K562 (cell line): ENCODE results near the gene TNIP1. TPM values are rescaled to one million over a fixed set of nuclear protein-coding genes. Genes with fewer than 3 reads are reported as not detected.

Source experiments
- ASH1L ChIP-seq: fragments of 450-650 bp; IDR thresholded peaks from 2 replicates; pipeline ENCODE4 v1.6.1; 2018; ENCODE audit warnings: borderline replicate concordance, mild to moderate bottlenecking, low read depth; ENCODE audit not compliant: partially characterized antibody
- ATF1 ChIP-seq, 2 experiments: fragments of 450-650 bp in 1 of 2; IDR thresholded peaks; 2 replicates each; pipeline ENCODE4 v1.6.1; 2016; ENCODE audit warnings: missing compliant biosample characterization in 1 of 2, missing genetic modification characterization in 1 of 2
- BHLHE40 ChIP-seq: IDR thresholded peaks from 2 replicates; pipeline ENCODE4 v1.6.1; 2011; ENCODE audit warnings: low read length, improper control_type of control experiment
- BRD4 ChIP-seq: fragments of 200-600 bp; sonication (generic); IDR thresholded peaks from 2 replicates; pipeline ENCODE4 v1.6.1; 2017; ENCODE audit warnings: inconsistent platforms
- CEBPB ChIP-seq: fragments of 450-650 bp; IDR thresholded peaks from 2 replicates; pipeline ENCODE4 v1.6.1; 2016; ENCODE audit warnings: missing genetic modification characterization, missing compliant biosample characterization
- DLX4 ChIP-seq: fragments of 250-450 bp; sonication (Bioruptor Pico); IDR thresholded peaks from 2 replicates; pipeline ENCODE4 v1.6.1; 2021; ENCODE audit warnings: mild to moderate bottlenecking
- E2F8 ChIP-seq: fragments of 450-650 bp; IDR thresholded peaks from 2 replicates; pipeline ENCODE4 v1.7.1; 2018; ENCODE audit warnings: mild to moderate bottlenecking, low read depth; ENCODE audit not compliant: partially characterized antibody
- MCM5 ChIP-seq: fragments of 450-650 bp; IDR thresholded peaks from 2 replicates; pipeline ENCODE4 v1.6.1; 2016; ENCODE audit warnings: low read depth
- NFIC ChIP-seq: fragments of 450-650 bp; IDR thresholded peaks from 2 replicates; pipeline ENCODE4 v1.6.1; 2017; ENCODE audit warnings: mild to moderate bottlenecking, inconsistent platforms
- RB1 ChIP-seq: fragments of 450-650 bp; IDR thresholded peaks from 2 replicates; pipeline ENCODE4 v1.6.1; 2017; ENCODE audit warnings: low read depth, mild to moderate bottlenecking
- SNRNP70 ChIP-seq: fragments of 200-400 bp; formaldehyde crosslinking; optimal IDR thresholded peaks from 2 replicates; pipeline ENCODE3; 2017; ENCODE audit warnings: low read depth, low read length
- SREBF1 ChIP-seq: fragments of 150-350 bp; IDR thresholded peaks from 2 replicates; pipeline ENCODE4 v1.6.1; 2014; ENCODE audit warnings: antibody characterized with exemption, low read depth, low read length, borderline replicate concordance
- TAL1 ChIP-seq: fragments of 450-650 bp; IDR thresholded peaks from 2 replicates; pipeline ENCODE4 v1.6.1; 2016; ENCODE audit warnings: mild to moderate bottlenecking
- TEAD4 ChIP-seq, 2 experiments: sonication (generic) in 1 of 2; formaldehyde crosslinking in 1 of 2; IDR thresholded peaks; 2 replicates each; pipeline versions ENCODE4 v1.6.1 to v1.8.0; 2012 to 2022; ENCODE audit warnings: borderline replicate concordance in 1 of 2, inconsistent platforms in 1 of 2, low read length in 1 of 2, mild to moderate bottlenecking in 1 of 2, missing genetic modification reagents in 1 of 2
- TFAP4 ChIP-seq: sonication (generic); formaldehyde crosslinking; IDR thresholded peaks from 2 replicates; pipeline ENCODE4 v1.8.0; 2022; ENCODE audit warnings: missing genetic modification reagents, mild to moderate bottlenecking, moderate library complexity, borderline replicate concordance
- XRCC3 ChIP-seq: fragments of 450-650 bp; IDR thresholded peaks from 2 replicates; pipeline ENCODE4 v1.6.1; 2017; ENCODE audit warnings: mild to moderate bottlenecking, moderate library complexity
- YBX1 ChIP-seq: fragments of 450-650 bp; IDR thresholded peaks from 2 replicates; pipeline ENCODE4 v1.7.1; 2016; ENCODE audit warnings: mild to moderate bottlenecking
- ZNF140 ChIP-seq: fragments of 250-450 bp; sonication (Bioruptor Pico); IDR thresholded peaks from 2 replicates; pipeline ENCODE4 v1.8.0; 2021; ENCODE audit warnings: moderate library complexity, mild to moderate bottlenecking, inconsistent platforms
- ZNF143 ChIP-seq: sonication (generic); formaldehyde crosslinking; IDR thresholded peaks from 2 replicates; pipeline ENCODE4 v1.9.0; 2022; ENCODE audit warnings: mild to moderate bottlenecking, missing genetic modification reagents
- ZNF431 ChIP-seq: sonication (generic); formaldehyde crosslinking; IDR thresholded peaks from 2 replicates; pipeline ENCODE4 v1.8.0; 2022; ENCODE audit warnings: mild to moderate bottlenecking, missing genetic modification reagents
- ZNF551 ChIP-seq: fragments of 250-450 bp; sonication (Bioruptor Pico); IDR thresholded peaks from 2 replicates; pipeline ENCODE4 v1.5.0; 2021; ENCODE audit warnings: mild to moderate bottlenecking, moderate library complexity
- ZNF583 ChIP-seq: fragments of 250-450 bp; sonication (Bioruptor Pico); IDR thresholded peaks from 2 replicates; pipeline ENCODE4 v1.4.0; 2020
- ZNF584 ChIP-seq: fragments of 200-800 bp; sonication (Bioruptor generic); IDR thresholded peaks from 2 replicates; pipeline ENCODE4 v1.6.1; 2016; ENCODE audit warnings: low read depth, mild to moderate bottlenecking, missing genetic modification characterization, missing compliant biosample characterization
- ZNF668 ChIP-seq: fragments of 250-450 bp; sonication (Bioruptor Pico); IDR thresholded peaks from 2 replicates; pipeline ENCODE4 v1.8.0; 2022; ENCODE audit warnings: mild to moderate bottlenecking, inconsistent platforms
- ZSCAN29 ChIP-seq: fragments of 450-650 bp; IDR thresholded peaks from 2 replicates; pipeline ENCODE4 v1.6.1; 2017
- polyA plus RNA-seq, 8 experiments: library from polyadenylated mRNA; depleted of rRNA in 4 of 8; stranded (reverse) in 5 of 8; unstranded in 3 of 8; fragments of >200 nt; fragmentation: Nextera tagmentation in 2 of 8; fragmentation: Illumina TruSeq in 1 of 8; extraction: Ambion mirVana in 2 of 8; extraction: Trizol in 1 of 8; gene quantifications; 2 replicates each; pipeline versions ENCODE4 v1.2.1 to v1.2.3, GENCODE V29; 2011 to 2014; ENCODE audit warnings: inconsistent platforms in 1 of 8, missing spikeins in 1 of 8
- total RNA-seq, 7 experiments: library from RNA; depleted of rRNA in 6 of 7; stranded (reverse); fragments of >200 nt in 6 of 7; fragmentation: Illumina TruSeq in 2 of 7; extraction: Trizol in 2 of 7; gene quantifications; 2 replicates each; pipeline versions ENCODE4 v1.2.1 to v1.2.3, GENCODE V29; 2011 to 2021; ENCODE audit warnings: low replicate concordance in 1 of 7
- TF ChIP-seq, protein P1 (sequence below): sonication (generic); IDR thresholded peaks from 2 replicates; pipeline ENCODE4 v1.6.1; 2016

TNIP1 gene
- total and polyA plus RNA-seq, 9 of the 15 experiments (the other 6 are each of a cell fraction or from before 2014, with no cell fraction given): 0.46 to 41.0 (median 24.6) TPM

DNA sequence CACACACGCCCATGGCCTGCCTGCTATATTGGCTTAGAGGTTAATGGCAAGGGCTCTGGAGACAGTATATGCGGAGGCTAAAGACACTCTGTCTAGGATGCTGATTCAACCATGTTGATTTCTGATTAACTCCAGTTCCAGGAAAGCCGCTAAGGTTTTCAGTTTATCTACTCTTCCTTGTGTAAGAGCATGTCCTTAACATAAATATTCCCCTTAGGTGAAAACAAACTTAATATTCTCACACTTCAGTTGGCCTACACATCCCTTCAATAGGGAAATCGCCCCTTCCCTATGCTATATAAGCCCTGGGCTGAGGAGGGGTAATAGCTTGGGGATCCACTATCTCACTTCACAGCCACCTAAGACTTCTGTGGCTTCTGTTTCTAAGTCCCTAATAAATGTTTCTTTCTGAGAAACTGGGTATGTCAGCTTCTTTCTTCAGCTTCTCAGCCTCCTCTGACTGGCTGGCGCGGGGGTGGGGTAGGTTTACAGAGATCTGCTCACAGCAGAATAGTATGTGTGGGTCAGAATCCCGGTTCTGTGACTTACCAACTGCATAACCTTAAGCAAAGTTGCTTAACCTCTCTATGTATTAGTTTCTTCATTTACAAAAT lies 64.8 kb downstream of the TNIP1 start (continued):
- TF ChIP-seq BRD4 (no peak), ZNF668 (CRISPR knock-in tag) (no peak), ATF1 (CRISPR knock-in tag; IDR thresholded peaks at IDR 0.05) (no peak), ATF1 (tag; IDR thresholded peaks at IDR 0.05) (0 out of 2 replicates have a peak, but pooled peaks have one; percentile 8), TAL1 (peak; percentile 60), E2F8 (no peak), ZNF140 (CRISPR knock-in tag) (no peak), MCM5 (no peak), ZSCAN29 (no peak), BHLHE40 (no peak), TEAD4 (IDR thresholded peaks at IDR 0.05; ENCODE audit: low read length) (peak; percentile 58; the same call in 1 of the 2 replicates), TEAD4 (CRISPR knock-in tag; IDR thresholded peaks at IDR 0.05; ENCODE audit: borderline replicate concordance) (no peak), NFIC (no peak), ZNF143 (CRISPR knock-in tag) (no peak), ZNF583 (no peak), YBX1 (no peak), XRCC3 (no peak), SNRNP70 (no peak), ZNF431 (CRISPR knock-in tag) (no peak), ZNF584 (CRISPR knock-in tag) (peak; percentile 15; the same call in 1 of the 2 replicates), SREBF1 (no peak), ZNF551 (CRISPR knock-in tag) (no peak), ASH1L (no peak), CEBPB (peak; percentile 16; the same call in 1 of the 2 replicates), RB1 (no peak), DLX4 (no peak), TFAP4 (CRISPR knock-in tag) (no peak)
- TF ChIP-seq, protein P1, sequence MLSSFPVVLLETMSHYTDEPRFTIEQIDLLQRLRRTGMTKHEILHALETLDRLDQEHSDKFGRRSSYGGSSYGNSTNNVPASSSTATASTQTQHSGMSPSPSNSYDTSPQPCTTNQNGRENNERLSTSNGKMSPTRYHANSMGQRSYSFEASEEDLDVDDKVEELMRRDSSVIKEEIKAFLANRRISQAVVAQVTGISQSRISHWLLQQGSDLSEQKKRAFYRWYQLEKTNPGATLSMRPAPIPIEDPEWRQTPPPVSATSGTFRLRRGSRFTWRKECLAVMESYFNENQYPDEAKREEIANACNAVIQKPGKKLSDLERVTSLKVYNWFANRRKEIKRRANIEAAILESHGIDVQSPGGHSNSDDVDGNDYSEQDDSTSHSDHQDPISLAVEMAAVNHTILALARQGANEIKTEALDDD: peak; percentile 83
